B cell (primary cell): Measurements from ENCODE around the gene OGT. TPM values are rescaled to one million over a fixed set of nuclear protein-coding genes. Genes with fewer than 3 reads are reported as not detected.
"Not testable (repeated sequence)": the region's sequence is repeated elsewhere in the genome, so short reads cannot be mapped to it uniquely, and the experiment has no call there.

ENCODE experiments used
- ATAC-seq: fragments of 200-7000 bp; cut with Tn5 transposase; one replicate; pipeline ENCODE4 v1.10.0; 2021; ENCODE audit warnings: low read depth, mild to moderate bottlenecking, moderate number of reproducible peaks, moderate library complexity
- CTCF ChIA-PET: fragments of 350-600 bp; sonication (Branson Sonifier 250); formaldehyde crosslinking; loops from one replicate; lab custom pipeline; 2021; ENCODE audit warnings: antibody characterized with exemption, inconsistent platforms; lab: Charles Lee
- POLR2A ChIA-PET: fragments of 350-600 bp; sonication (Branson Sonifier 250); formaldehyde crosslinking; loops from one replicate; lab custom pipeline; 2021; ENCODE audit warnings: antibody characterized with exemption; lab: Charles Lee
- DNase-seq: peaks from one replicate; pipeline ENCODE4 v3.0.0; 2013
- H2AFZ ChIP-seq: 2 replicates; pipeline ENCODE4 v1.6.1; 2012; ENCODE audit warnings: mild to moderate bottlenecking, low read depth, low read length; ENCODE audit not compliant: insufficient read depth, poor library complexity, severe bottlenecking
- H3K27ac ChIP-seq, 2 donors: 1 replicate in 1 of 2; 2 replicates in 1 of 2; pipeline ENCODE4 v1.5.1; 2012 to 2013; ENCODE audit warnings: low read length in 2 of 2, mild to moderate bottlenecking in 2 of 2, moderate library complexity in 1 of 2
- H3K27me3 ChIP-seq, 4 experiments: fragments of 200-600 bp in 1 of 4; sonication (generic) in 1 of 4; replicated peaks in 1 of 4; 1 replicate in 2 of 4; 2 replicates in 2 of 4; pipeline versions ENCODE4 v1.6.1 to v1.7.0; 2013 to 2016; ENCODE audit warnings: low read length in 3 of 4, mild to moderate bottlenecking in 2 of 4, mixed read lengths in 1 of 4, moderate library complexity in 1 of 4; ENCODE audit not compliant: insufficient read depth in 4 of 4, control insufficient read depth in 3 of 4; ENCODE audit errors: control extremely low read depth in 1 of 4
- H3K36me3 ChIP-seq, 2 experiments: replicated peaks in 1 of 2; 1 replicate in 1 of 2; 2 replicates in 1 of 2; pipeline versions ENCODE4 v1.6.1 to v1.7.1; 2013; ENCODE audit warnings: low read length in 1 of 2; ENCODE audit not compliant: insufficient read depth in 2 of 2, control insufficient read depth in 1 of 2; ENCODE audit errors: control extremely low read depth in 1 of 2, extremely low read depth in 1 of 2
- H3K4me1 ChIP-seq, 2 donors: fragments of 200-600 bp in 1 of 2; sonication (generic) in 1 of 2; 1 replicate in 1 of 2; 2 replicates in 1 of 2; pipeline versions ENCODE4 v1.5.1 to v1.6.1; 2013 to 2017; ENCODE audit warnings: low read length in 2 of 2; ENCODE audit not compliant: control insufficient read depth in 2 of 2, insufficient read depth in 2 of 2
- H3K4me2 ChIP-seq: replicated peaks from 2 replicates; pipeline ENCODE3; 2012; ENCODE audit warnings: mild to moderate bottlenecking, low read depth, low read length; ENCODE audit not compliant: poor library complexity, severe bottlenecking
- H3K4me3 ChIP-seq, 5 experiments: fragments of 200-600 bp in 1 of 5; sonication (generic) in 1 of 5; 1 replicate in 3 of 5; 2 replicates in 2 of 5; pipeline versions ENCODE4 v1.5.1 to v1.7.0; 2011 to 2016; ENCODE audit warnings: low read length in 4 of 5, mild to moderate bottlenecking in 4 of 5, low read depth in 2 of 5, control low read depth in 1 of 5, moderate library complexity in 1 of 5; ENCODE audit not compliant: insufficient read depth in 1 of 5; ENCODE audit errors: control extremely low read depth in 1 of 5, extremely low read depth in 1 of 5
- H3K79me2 ChIP-seq: fragments of 200-600 bp; sonication (generic); one replicate; pipeline ENCODE4 v1.6.0; 2016; ENCODE audit warnings: low read length; ENCODE audit not compliant: control insufficient read depth, insufficient read depth
- H3K9ac ChIP-seq: fragments of 200-600 bp; sonication (generic); 2 replicates; pipeline ENCODE4 v1.6.1; 2017; ENCODE audit warnings: mild to moderate bottlenecking, low read length, moderate library complexity
- H3K9me3 ChIP-seq, 3 donors: one replicate each; pipeline versions ENCODE4 v1.6.1 to v1.7.1; 2013; ENCODE audit warnings: low read length in 2 of 3; ENCODE audit not compliant: control insufficient read depth in 2 of 3, insufficient read depth in 1 of 3; ENCODE audit errors: control extremely low read depth in 1 of 3
- H4K20me1 ChIP-seq: 2 replicates; pipeline ENCODE4 v1.6.0; 2012; ENCODE audit warnings: mild to moderate bottlenecking, low read length; ENCODE audit not compliant: insufficient read depth, control insufficient read depth, poor library complexity, severe bottlenecking
- H3K27ac Mint-ChIP-seq: one replicate; pipeline ENCODE4 v1.8.0; 2021; ENCODE audit warnings: mixed read lengths
- H3K27me3 Mint-ChIP-seq: one replicate; pipeline ENCODE4 v1.8.0; 2021; ENCODE audit warnings: mixed read lengths
- H3K4me1 Mint-ChIP-seq: one replicate; pipeline ENCODE4 v1.8.0; 2021; ENCODE audit warnings: mixed read lengths
- H3K4me3 Mint-ChIP-seq: one replicate; pipeline ENCODE4 v1.8.0; 2021; ENCODE audit warnings: mixed read lengths
- H3K9me3 Mint-ChIP-seq: one replicate; pipeline ENCODE4 v1.8.0; 2022; ENCODE audit warnings: mixed read lengths; ENCODE audit not compliant: insufficient read depth
- EZH2 ChIP-seq: IDR thresholded peaks from 2 replicates; pipeline ENCODE4 v1.6.1; 2012; ENCODE audit warnings: borderline replicate concordance, low read depth, mild to moderate bottlenecking, moderate library complexity, low read length; ENCODE audit not compliant: insufficient read depth, poor library complexity, severe bottlenecking
- WGBS: methylation state at CpG from one replicate; pipeline ENCODE4 v1.1.5; 2013; ENCODE audit warnings: missing lambda C conversion rate; ENCODE audit not compliant: insufficient coverage; 5-methylcytosine and 5-hydroxymethylcytosine counted together
- intact Hi-C: fragments of 100-400 bp; cut with micrococcal nuclease; formaldehyde crosslinking; loops from one replicate; pipeline ENCODE4 v1.10.0; 2022
- polyA plus RNA-seq: library from polyadenylated mRNA; depleted of rRNA; stranded (reverse); fragments of >200 nt; gene quantifications from 2 replicates; pipeline ENCODE4 v1.2.3, GENCODE V29; 2012
- total RNA-seq, 2 donors: library from RNA; stranded (reverse); fragments of 120-200 nt in 1 of 2; gene quantifications; 1 replicate in 1 of 2; 2 replicates in 1 of 2; pipeline versions ENCODE4 v1.2.3 to v1.2.4, GENCODE V29; 2013 to 2022
- TF ChIP-seq, protein P1 (sequence below): fragments of 200-600 bp; IDR thresholded peaks from one replicate; pipeline ENCODE4 v1.8.0; 2022; ENCODE audit warnings: antibody characterized with exemption, mild to moderate bottlenecking

Gene OGT
- total and polyA plus RNA-seq, 2 donors (not counting 1 experiment from before 2014, with no cell fraction given), result 235 to 307 TPM

DNA sequence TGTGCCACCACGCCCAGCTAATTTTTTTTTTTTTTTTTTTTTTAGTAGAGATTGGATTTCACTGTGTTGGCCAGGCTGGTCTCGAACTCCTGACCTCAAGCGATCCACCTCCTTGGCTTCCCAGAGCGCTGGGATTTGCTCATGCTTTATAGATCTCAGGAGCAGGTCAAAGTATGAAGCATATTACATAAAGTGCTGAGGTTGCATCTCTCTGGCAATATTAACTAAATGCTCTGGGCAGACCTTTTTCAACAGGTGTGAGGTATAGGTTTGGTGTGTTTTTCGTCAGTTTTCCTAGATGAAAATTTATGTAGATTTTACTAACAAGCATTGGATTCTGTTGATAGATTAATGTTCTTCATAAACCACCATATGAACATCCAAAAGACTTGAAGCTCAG lies 26.0 kb downstream of the OGT start:
- TF ChIP-seq, protein P1, sequence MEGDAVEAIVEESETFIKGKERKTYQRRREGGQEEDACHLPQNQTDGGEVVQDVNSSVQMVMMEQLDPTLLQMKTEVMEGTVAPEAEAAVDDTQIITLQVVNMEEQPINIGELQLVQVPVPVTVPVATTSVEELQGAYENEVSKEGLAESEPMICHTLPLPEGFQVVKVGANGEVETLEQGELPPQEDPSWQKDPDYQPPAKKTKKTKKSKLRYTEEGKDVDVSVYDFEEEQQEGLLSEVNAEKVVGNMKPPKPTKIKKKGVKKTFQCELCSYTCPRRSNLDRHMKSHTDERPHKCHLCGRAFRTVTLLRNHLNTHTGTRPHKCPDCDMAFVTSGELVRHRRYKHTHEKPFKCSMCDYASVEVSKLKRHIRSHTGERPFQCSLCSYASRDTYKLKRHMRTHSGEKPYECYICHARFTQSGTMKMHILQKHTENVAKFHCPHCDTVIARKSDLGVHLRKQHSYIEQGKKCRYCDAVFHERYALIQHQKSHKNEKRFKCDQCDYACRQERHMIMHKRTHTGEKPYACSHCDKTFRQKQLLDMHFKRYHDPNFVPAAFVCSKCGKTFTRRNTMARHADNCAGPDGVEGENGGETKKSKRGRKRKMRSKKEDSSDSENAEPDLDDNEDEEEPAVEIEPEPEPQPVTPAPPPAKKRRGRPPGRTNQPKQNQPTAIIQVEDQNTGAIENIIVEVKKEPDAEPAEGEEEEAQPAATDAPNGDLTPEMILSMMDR, result no peak
- TF ChIP-seq EZH2, result no peak
- Histone ChIP-seq H2AFZ (no peak overlapping the region), H3K4me1 (no peaks in the 10 kb centered on the region), H3K27me3 (no peaks in the 10 kb centered on the region), H3K79me2 (no peaks in the 10 kb centered on the region), H3K4me2 (no peak overlapping the region), H3K27ac (no peak overlapping the region), H3K4me3 (no peak overlapping the region), H3K36me3 (peaks cover 3 to 82% of the 10 kb centered on the region in 2 experiments), H4K20me1 (peaks cover 4% of the 10 kb centered on the region), H3K9me3 (no peaks in the 10 kb centered on the region), H3K9ac (no peak overlapping the region)
- intact Hi-C loops, result no loop called here
- no peaks in the 10 kb centered on the region for H3K9me3 Mint-ChIP-seq
- no peaks in the 10 kb centered on the region for H3K27me3 Mint-ChIP-seq
- no peak overlapping the region for H3K27ac Mint-ChIP-seq
- no peak for ATAC-seq
- ChIA-PET CTCF (no interaction called here), POLR2A (no interaction called here)
- no peak overlapping the region for H3K4me3 Mint-ChIP-seq
- WGBS, result no CpG with 5 or more reads among the region's 5 CpGs
- DNase-seq, result no peak
- H3K4me1 Mint-ChIP-seq, result no peaks in the 10 kb centered on the region

DNA sequence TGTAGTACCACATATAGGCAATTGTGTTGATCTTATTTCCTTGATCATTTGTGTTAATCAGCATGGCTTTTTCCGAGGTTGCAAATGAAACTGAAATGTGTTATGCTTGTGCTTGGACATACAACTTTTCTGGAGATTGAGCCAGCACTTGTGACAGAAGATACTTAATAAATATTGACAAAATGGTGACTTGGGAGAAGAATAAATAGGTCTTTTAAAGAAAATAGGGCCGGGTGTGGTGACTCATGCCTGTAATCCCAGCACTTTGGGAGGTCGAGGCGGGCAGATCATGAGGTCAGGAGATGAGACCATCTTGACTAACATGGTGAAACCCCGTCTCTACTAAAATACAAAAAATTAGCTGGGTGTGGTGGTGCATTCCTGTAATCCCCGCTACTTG lies 26.9 kb downstream of the OGT start:
- H3K4me3 Mint-ChIP-seq, DNase-seq, CTCF ChIA-PET, H3K4me2 ChIP-seq, H3K27ac ChIP-seq, H3K27ac Mint-ChIP-seq, H3K9me3 Mint-ChIP-seq, H2AFZ ChIP-seq, H3K4me1 ChIP-seq, H3K27me3 ChIP-seq, POLR2A ChIA-PET, ATAC-seq, H3K4me1 Mint-ChIP-seq, H3K79me2 ChIP-seq, H3K4me3 ChIP-seq, H3K9ac ChIP-seq, H4K20me1 ChIP-seq, H3K27me3 Mint-ChIP-seq, H3K9me3 ChIP-seq: not testable (repeated sequence)
- peaks cover 3 to 85% of the 10 kb centered on the region in 2 experiments for H3K36me3 ChIP-seq
- intact Hi-C loops, result loop anchor here (10.0 kb wide), 1 partner anchor 165 kb away; no protein-coding TSS in a partner anchor
- 100% methylated on average over 1 of the region's 6 CpGs for WGBS
